KBM-7 (cell line): ENCODE measurements around the gene RGMB.

Experiments used
- DNase-seq: peaks from one replicate; pipeline ENCODE4 v3.0.0-alpha.2; 2015
- in situ Hi-C: fragments of 300-500 bp; cut with MboI; formaldehyde crosslinking; loops from 2 replicates; pipeline ENCODE4 v1.14.3; 2020; ENCODE audit warnings: low sequenced_read_pairs, low pct_unique_long_range_greater_than_20kb, mixed read lengths

RGMB gene

GRCh38 chr5:98798847-98799246, 25.4 kb downstream of the RGMB start:
- DNase-seq, result no peak
- in situ Hi-C loops, result no loop called here

- in situ Hi-C loops, result no loop called here
- DNase-seq, result no peak
These were observed 30.6 kb downstream of the RGMB start for GRCh38 chr5:98804066-98804465.

DNA sequence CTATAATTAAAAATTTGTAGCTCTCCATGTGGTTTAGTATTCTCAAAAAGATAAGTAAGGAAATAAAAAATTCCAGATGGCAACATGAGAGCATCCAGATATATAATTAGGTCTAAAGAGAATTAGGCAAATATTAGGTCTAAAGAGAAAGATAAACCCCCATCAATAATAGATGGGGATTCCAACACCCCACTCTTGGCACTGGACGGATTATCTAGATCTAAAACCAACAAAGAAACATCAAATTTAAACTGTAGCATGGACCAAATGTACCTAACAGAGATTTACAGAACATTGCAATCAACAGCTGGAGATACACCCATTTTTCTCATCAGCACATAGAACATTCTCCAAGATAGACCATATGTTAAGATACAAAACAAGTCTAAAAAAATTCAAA, 31.6 kb downstream of the RGMB start:
- DNase-seq, result no peak
- in situ Hi-C loops, result no loop called here

DNA sequence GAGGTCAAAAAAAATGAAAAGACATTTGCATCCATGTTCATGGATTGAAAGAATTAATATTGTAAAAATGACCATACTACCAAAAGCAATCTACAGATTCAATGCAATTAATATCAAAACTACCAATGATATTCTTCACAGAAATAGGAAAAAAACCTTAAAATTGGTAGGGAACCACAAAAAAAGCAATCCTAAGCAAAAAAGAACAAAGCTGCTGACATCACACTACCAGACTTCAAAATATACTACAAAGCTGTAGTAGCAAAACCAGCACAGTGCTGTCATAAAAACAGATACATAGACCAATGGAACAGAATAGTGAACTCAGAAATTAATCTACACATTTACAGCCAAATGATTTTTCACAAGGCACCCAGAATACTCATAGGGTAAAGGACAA, 34.3 kb downstream of the RGMB start:
- in situ Hi-C loops, result no loop called here
- no peak for DNase-seq

GRCh38 chr5:98810206-98810605, 36.7 kb downstream of the RGMB start:
- DNase-seq, result no peak
- in situ Hi-C loops, result no loop called here

- DNase-seq, result no peak
- in situ Hi-C loops, result no loop called here
These were observed 40.3 kb downstream of the RGMB start for GRCh38 chr5:98813755-98814154.

- DNase-seq, result no peak
- in situ Hi-C loops, result no loop called here
These were observed 43.2 kb downstream of the RGMB start for GRCh38 chr5:98816582-98817222.

- in situ Hi-C loops, result no loop called here
- DNase-seq, result no peak
These were observed 52.3 kb downstream of the RGMB start for GRCh38 chr5:98825582-98826375.

GRCh38 chr5:98827161-98827560, 53.7 kb downstream of the RGMB start:
- in situ Hi-C loops, result no loop called here
- peak; percentile 48 for DNase-seq

- in situ Hi-C loops, result no loop called here
These were observed 54.3 kb downstream of the RGMB start for GRCh38 chr5:98827588-98828284.

DNA sequence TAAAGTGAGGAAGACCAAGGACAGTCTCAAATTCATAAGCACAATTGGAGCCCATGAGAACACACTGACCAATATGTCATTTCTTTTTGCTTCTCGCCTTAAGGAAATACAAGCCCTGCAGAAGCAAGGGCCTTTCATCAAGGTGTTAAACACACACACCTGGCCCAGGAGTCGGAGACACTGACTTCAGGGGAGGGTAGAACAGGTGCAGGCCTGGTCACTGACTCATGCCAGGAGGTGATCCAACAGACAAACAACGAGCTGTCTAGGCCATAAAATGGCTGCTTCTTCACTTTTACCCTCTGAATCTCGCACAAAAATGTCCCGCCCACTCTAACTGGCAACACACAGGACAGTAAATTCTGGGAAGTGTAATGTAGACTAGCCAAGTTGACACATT, 62.7 kb downstream of the RGMB start:
- in situ Hi-C loops, result no loop called here
- DNase-seq, result no peak

More at GRCh38 chr5:98827588-98828284, 54.3 kb downstream of the RGMB start:
- no peak for DNase-seq

- DNase-seq, result peak; percentile 20
- in situ Hi-C loops, result no loop called here
These were observed 66.3 kb downstream of the RGMB start for GRCh38 chr5:98839469-98840383.

DNA sequence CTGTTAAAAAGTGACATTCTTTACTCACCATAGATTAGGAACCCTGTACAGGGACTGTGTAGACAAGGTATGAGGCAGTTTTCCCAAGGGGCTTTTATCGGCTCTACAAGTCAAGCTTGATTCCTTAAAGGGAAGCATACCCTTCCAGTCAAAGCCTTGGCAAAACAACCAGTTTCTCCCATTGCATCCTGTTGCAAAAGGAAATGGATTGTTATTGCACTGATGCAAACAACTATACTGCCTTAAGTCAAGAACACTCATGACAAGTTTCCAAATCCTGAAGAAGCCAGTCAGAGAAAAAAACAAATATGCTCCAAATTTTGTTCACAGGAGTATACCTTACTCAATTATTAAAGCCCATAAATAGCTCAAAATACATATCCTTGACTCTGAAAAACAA, 67.5 kb downstream of the RGMB start:
- DNase-seq, result no peak
- in situ Hi-C loops, result no loop called here

- in situ Hi-C loops, result no loop called here
- DNase-seq, result no peak
These were observed 70.0 kb downstream of the RGMB start for GRCh38 chr5:98843481-98843880.

DNA sequence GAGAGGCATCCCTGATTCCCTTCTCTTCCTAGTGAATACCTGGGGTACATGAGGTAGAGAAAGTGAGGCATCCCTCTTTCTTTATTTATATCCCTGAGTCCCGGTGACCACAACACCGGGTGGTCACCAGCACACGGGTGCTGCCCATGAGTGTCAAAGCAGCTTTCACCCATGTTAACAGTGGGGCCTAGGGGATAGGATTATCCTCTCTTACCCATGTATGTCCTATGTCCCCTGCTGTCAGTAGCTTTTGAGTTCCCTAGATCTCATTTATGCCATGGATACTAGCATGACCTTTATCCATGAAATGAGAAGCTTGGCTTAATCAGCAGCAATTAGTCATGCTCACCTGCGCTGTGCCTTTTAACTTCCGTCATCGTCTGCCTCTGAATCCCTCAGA, 71.4 kb downstream of the RGMB start:
- in situ Hi-C loops, result no loop called here
- no peak for DNase-seq

- in situ Hi-C loops, result no loop called here
- no peak for DNase-seq
These were observed 72.4 kb downstream of the RGMB start for GRCh38 chr5:98845878-98846277.
